Measurements from ENCODE around the gene NEDD4L.
"Not testable (repeated sequence)": the region's sequence is repeated elsewhere in the genome, so short reads cannot be mapped to it uniquely, and the experiment has no call there.

The NEDD4L gene

GRCh38 chr18:58043491-58044369, at the start of gene NEDD4L:
Gene NEDD4L, plus strand, starts transcription at chr18:58044226. Its CDS starts 435 bp downstream, at chr18:58044661.
- Mint-ChIP-seq H3K4me1 (ENCODE audit: low read depth) (peaks cover 30% of the 10 kb centered on the region), H3K27me3 (no peaks in the 10 kb centered on the region), H3K9me3 (ENCODE audit: low read depth) (no peaks in the 10 kb centered on the region), H3K36me3 (no peaks in the 10 kb centered on the region), H3K4me3 (peak within 1 kb of the TSS; percentile 95), H3K27ac (peak within 1 kb of the TSS; percentile 68)

- no peaks in the 10 kb centered on the region for H3K9me3 Mint-ChIP-seq (ENCODE audit: low read depth)
- peaks cover 2% of the 10 kb centered on the region for H3K4me1 Mint-ChIP-seq (ENCODE audit: low read depth)
- no peak overlapping the region for H3K4me3 Mint-ChIP-seq
- no peak overlapping the region for H3K27ac Mint-ChIP-seq
- peaks cover 3% of the 10 kb centered on the region for H3K36me3 Mint-ChIP-seq
- H3K27me3 Mint-ChIP-seq = peaks cover 11% of the 10 kb centered on the region
Observed at GRCh38 chr18:57995331-57995730, 48.7 kb upstream of the NEDD4L start.

GRCh38 chr18:57996894-57997293, 47.1 kb upstream of the NEDD4L start:
- not testable (repeated sequence) for H3K9me3 Mint-ChIP-seq (ENCODE audit: low read depth); H3K4me1 Mint-ChIP-seq (ENCODE audit: low read depth); H3K27ac Mint-ChIP-seq; H3K27me3 Mint-ChIP-seq; H3K36me3 Mint-ChIP-seq; H3K4me3 Mint-ChIP-seq

GRCh38 chr18:57997820-57998219, 46.2 kb upstream of the NEDD4L start:
- no peak overlapping the region for H3K27ac Mint-ChIP-seq
- no peaks in the 10 kb centered on the region for H3K9me3 Mint-ChIP-seq (ENCODE audit: low read depth)
- peaks cover 2% of the 10 kb centered on the region for H3K4me1 Mint-ChIP-seq (ENCODE audit: low read depth)
- peaks cover 8% of the 10 kb centered on the region for H3K27me3 Mint-ChIP-seq
- no peak overlapping the region for H3K4me3 Mint-ChIP-seq
- peaks cover 3% of the 10 kb centered on the region for H3K36me3 Mint-ChIP-seq

GRCh38 chr18:57998461-57998860, 45.6 kb upstream of the NEDD4L start:
- Mint-ChIP-seq H3K27me3 (peaks cover 9% of the 10 kb centered on the region), H3K4me3 (no peak overlapping the region), H3K9me3 (ENCODE audit: low read depth) (no peaks in the 10 kb centered on the region), H3K36me3 (peaks cover 3% of the 10 kb centered on the region), H3K4me1 (ENCODE audit: low read depth) (peaks cover 2% of the 10 kb centered on the region), H3K27ac (no peak overlapping the region)

GRCh38 chr18:58004317-58004716, 39.7 kb upstream of the NEDD4L start:
- Mint-ChIP-seq H3K9me3 (ENCODE audit: low read depth) (no peaks in the 10 kb centered on the region), H3K36me3 (no peaks in the 10 kb centered on the region), H3K27me3 (peaks cover 12% of the 10 kb centered on the region), H3K4me3 (no peak overlapping the region), H3K27ac (no peak overlapping the region), H3K4me1 (ENCODE audit: low read depth) (no peaks in the 10 kb centered on the region)

- peaks cover 12% of the 10 kb centered on the region for H3K27me3 Mint-ChIP-seq
Observed at GRCh38 chr18:58005011-58005410, 39.0 kb upstream of the NEDD4L start.

GRCh38 chr18:58005885-58006523, 38.0 kb upstream of the NEDD4L start:
- Mint-ChIP-seq H3K9me3 (ENCODE audit: low read depth) (no peaks in the 10 kb centered on the region), H3K4me3 (no peak overlapping the region), H3K27me3 (peaks cover 14% of the 10 kb centered on the region), H3K36me3 (no peaks in the 10 kb centered on the region), H3K4me1 (ENCODE audit: low read depth) (no peaks in the 10 kb centered on the region), H3K27ac (no peak overlapping the region)

More at GRCh38 chr18:58005011-58005410, 39.0 kb upstream of the NEDD4L start:
- H3K4me3 Mint-ChIP-seq = no peak overlapping the region
- no peaks in the 10 kb centered on the region for H3K36me3 Mint-ChIP-seq
- H3K9me3 Mint-ChIP-seq (ENCODE audit: low read depth) = no peaks in the 10 kb centered on the region
- no peaks in the 10 kb centered on the region for H3K4me1 Mint-ChIP-seq (ENCODE audit: low read depth)
- H3K27ac Mint-ChIP-seq = no peak overlapping the region

GRCh38 chr18:58009166-58009565, 34.9 kb upstream of the NEDD4L start:
- Mint-ChIP-seq H3K4me3 (no peak overlapping the region), H3K27me3 (peaks cover 9% of the 10 kb centered on the region), H3K36me3 (no peaks in the 10 kb centered on the region), H3K27ac (no peak overlapping the region), H3K4me1 (ENCODE audit: low read depth) (no peaks in the 10 kb centered on the region), H3K9me3 (ENCODE audit: low read depth) (no peaks in the 10 kb centered on the region)

GRCh38 chr18:58010265-58010664, 33.8 kb upstream of the NEDD4L start:
- Mint-ChIP-seq H3K36me3 (no peaks in the 10 kb centered on the region), H3K9me3 (ENCODE audit: low read depth) (no peaks in the 10 kb centered on the region), H3K4me3 (no peak overlapping the region), H3K27me3 (peaks cover 6% of the 10 kb centered on the region), H3K4me1 (ENCODE audit: low read depth) (no peaks in the 10 kb centered on the region), H3K27ac (no peak overlapping the region)

GRCh38 chr18:58012356-58012755, 31.7 kb upstream of the NEDD4L start:
- H3K4me3 Mint-ChIP-seq = no peak overlapping the region
- peaks cover 4% of the 10 kb centered on the region for H3K9me3 Mint-ChIP-seq (ENCODE audit: low read depth)
- H3K36me3 Mint-ChIP-seq = peaks cover 6% of the 10 kb centered on the region
- peaks cover 10% of the 10 kb centered on the region for H3K27me3 Mint-ChIP-seq
- H3K4me1 Mint-ChIP-seq (ENCODE audit: low read depth) = no peaks in the 10 kb centered on the region
- H3K27ac Mint-ChIP-seq = no peak overlapping the region

GRCh38 chr18:58013241-58014211, 30.5 kb upstream of the NEDD4L start:
- Mint-ChIP-seq H3K27ac (no peak overlapping the region), H3K36me3 (peaks cover 6% of the 10 kb centered on the region), H3K9me3 (ENCODE audit: low read depth) (peaks cover 4% of the 10 kb centered on the region), H3K4me3 (no peak overlapping the region), H3K27me3 (peaks cover 10% of the 10 kb centered on the region), H3K4me1 (ENCODE audit: low read depth) (no peaks in the 10 kb centered on the region)

- Mint-ChIP-seq H3K36me3 (peaks cover 6% of the 10 kb centered on the region), H3K4me3 (no peak overlapping the region), H3K27me3 (peaks cover 10% of the 10 kb centered on the region), H3K9me3 (ENCODE audit: low read depth) (peaks cover 4% of the 10 kb centered on the region), H3K27ac (no peak overlapping the region), H3K4me1 (ENCODE audit: low read depth) (no peaks in the 10 kb centered on the region)
Observed at GRCh38 chr18:58015065-58015780, 28.8 kb upstream of the NEDD4L start.

- peaks cover 8% of the 10 kb centered on the region for H3K27me3 Mint-ChIP-seq
- no peak overlapping the region for H3K4me3 Mint-ChIP-seq
- H3K27ac Mint-ChIP-seq = no peak overlapping the region
Observed at GRCh38 chr18:58017267-58017666, 26.8 kb upstream of the NEDD4L start.

More at GRCh38 chr18:58017267-58017666, 26.8 kb upstream of the NEDD4L start:
- Mint-ChIP-seq H3K9me3 (ENCODE audit: low read depth) (peaks cover 4% of the 10 kb centered on the region), H3K4me1 (ENCODE audit: low read depth) (no peaks in the 10 kb centered on the region), H3K36me3 (peaks cover 6% of the 10 kb centered on the region)
